ENCODE measurements around the gene PSME4.

DNA sequence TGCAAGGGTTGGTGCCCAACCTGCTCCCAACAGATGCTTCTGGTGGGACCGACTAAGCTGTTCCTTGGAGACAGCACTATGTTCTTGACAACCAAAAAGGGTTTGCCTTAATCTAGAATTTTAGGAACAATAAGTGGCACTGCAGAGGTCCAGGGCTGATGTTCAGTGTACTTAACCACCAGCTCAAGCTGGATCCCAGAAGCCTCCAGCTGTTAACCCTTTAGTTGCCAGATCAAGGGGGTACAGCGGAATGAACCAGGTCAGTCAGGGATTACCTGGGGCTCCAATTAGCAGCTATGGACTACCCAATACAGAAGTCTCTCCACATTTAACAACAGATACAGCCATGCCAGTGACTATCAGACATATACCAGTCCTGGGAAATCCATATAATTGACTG is 114.5 kb downstream of the PSME4 start:
- TF ChIP-seq POLR2A (IDR thresholded peaks at IDR 0.05; ENCODE audit: low read depth, low read length), result no peak
- no peak for TF ChIP-seq CBX5 (IDR thresholded peaks at IDR 0.05; ENCODE audit: low read depth)

Data from GM12878 (cell line).